ENCODE data around the gene VWA5B1.

GRCh38 chr1:20261095-20261494, 29.6 kb upstream of the VWA5B1 start:
- TF ChIP-seq CTCF (conservative IDR thresholded peaks at IDR 0.05) (no peak), ZFX (IDR thresholded peaks at IDR 0.05) (no peak)
